ENCODE results near the gene AP2S1.

AP2S1 gene

GRCh38 chr19:46834121-46834520 lies 16.5 kb downstream of the AP2S1 start:
- no peak for DNase-seq (ENCODE audit: extremely low read depth, insufficient read length)
- no peak for TF ChIP-seq CTCF (IDR thresholded peaks at IDR 0.05; ENCODE audit: insufficient read depth, low read length, poor library complexity, severe bottlenecking)
- no peak overlapping the region for H3K4me3 ChIP-seq (replicated peaks; ENCODE audit: low read depth, low read length)
- H3K36me3 ChIP-seq (ENCODE audit: control insufficient read depth, insufficient read depth, low read length): peaks cover 3% of the 10 kb centered on the region
- H3K27me3 ChIP-seq (replicated peaks; ENCODE audit: control insufficient read depth, insufficient read depth, low read length): no peaks in the 10 kb centered on the region

GRCh38 chr19:46830864-46831263 lies 19.8 kb downstream of the AP2S1 start:
- H3K4me3 ChIP-seq (replicated peaks; ENCODE audit: low read depth, low read length): no peak overlapping the region
- TF ChIP-seq CTCF (IDR thresholded peaks at IDR 0.05; ENCODE audit: insufficient read depth, low read length, poor library complexity, severe bottlenecking): no peak
- DNase-seq (ENCODE audit: extremely low read depth, insufficient read length): no peak
- H3K36me3 ChIP-seq (ENCODE audit: control insufficient read depth, insufficient read depth, low read length): no peaks in the 10 kb centered on the region
- H3K27me3 ChIP-seq (replicated peaks; ENCODE audit: control insufficient read depth, insufficient read depth, low read length): no peaks in the 10 kb centered on the region

GRCh38 chr19:46828484-46828883 lies 22.2 kb downstream of the AP2S1 start:
- Histone ChIP-seq H3K36me3 (ENCODE audit: control insufficient read depth, insufficient read depth, low read length) (no peaks in the 10 kb centered on the region), H3K4me3 (replicated peaks; ENCODE audit: low read depth, low read length) (no peak overlapping the region), H3K27me3 (replicated peaks; ENCODE audit: control insufficient read depth, insufficient read depth, low read length) (no peaks in the 10 kb centered on the region)
- TF ChIP-seq CTCF (IDR thresholded peaks at IDR 0.05; ENCODE audit: insufficient read depth, low read length, poor library complexity, severe bottlenecking): no peak
- no peak for DNase-seq (ENCODE audit: extremely low read depth, insufficient read length)

GRCh38 chr19:46825731-46826055 lies 25.0 kb downstream of the AP2S1 start:
- no peaks in the 10 kb centered on the region for H3K27me3 ChIP-seq (replicated peaks; ENCODE audit: control insufficient read depth, insufficient read depth, low read length)

GRCh38 chr19:46824890-46825730 lies 25.5 kb downstream of the AP2S1 start:
- TF ChIP-seq CTCF (IDR thresholded peaks at IDR 0.05; ENCODE audit: insufficient read depth, low read length, poor library complexity, severe bottlenecking): peak; percentile 35
- 0 out of 2 replicates have a peak overlapping the region, but pooled peaks have one; percentile 2 for H3K4me3 ChIP-seq (replicated peaks; ENCODE audit: low read depth, low read length)
- DNase-seq (ENCODE audit: extremely low read depth, insufficient read length): peak; percentile 39
- no peaks in the 10 kb centered on the region for H3K27me3 ChIP-seq (replicated peaks; ENCODE audit: control insufficient read depth, insufficient read depth, low read length)
- no peaks in the 10 kb centered on the region for H3K36me3 ChIP-seq (ENCODE audit: control insufficient read depth, insufficient read depth, low read length)

More at GRCh38 chr19:46825731-46826055, 25.0 kb downstream of the AP2S1 start:
- Histone ChIP-seq H3K4me3 (replicated peaks; ENCODE audit: low read depth, low read length) (no peak overlapping the region), H3K36me3 (ENCODE audit: control insufficient read depth, insufficient read depth, low read length) (no peaks in the 10 kb centered on the region)
- TF ChIP-seq CTCF (IDR thresholded peaks at IDR 0.05; ENCODE audit: insufficient read depth, low read length, poor library complexity, severe bottlenecking): no peak
- DNase-seq (ENCODE audit: extremely low read depth, insufficient read length): no peak
